Hepatocyte (in vitro differentiated cells): ENCODE measurements around the gene BBS10. TPM values are rescaled to one million over a fixed set of nuclear protein-coding genes. Genes with fewer than 3 reads are reported as not detected.

Experiments used
- DNase-seq: peaks from one replicate; pipeline ENCODE4 v3.0.0-alpha.2; 2016; ENCODE audit warnings: low spot score
- H2AFZ ChIP-seq: fragments of 200-600 bp; sonication (generic); 2 replicates; pipeline ENCODE4 v1.6.0; 2016; ENCODE audit warnings: antibody characterized with exemption, mild to moderate bottlenecking
- H3K27ac ChIP-seq: fragments of 200-600 bp; sonication (generic); 2 replicates; pipeline ENCODE4 v1.5.1; 2016; ENCODE audit warnings: mild to moderate bottlenecking
- H3K27me3 ChIP-seq: fragments of 200-600 bp; sonication (generic); 2 replicates; pipeline ENCODE4 v1.6.1; 2016
- H3K36me3 ChIP-seq: fragments of 200-600 bp; sonication (generic); replicated peaks from 2 replicates; pipeline ENCODE4 v1.5.1; 2016; ENCODE audit warnings: low read depth; ENCODE audit not compliant: insufficient read depth
- H3K4me1 ChIP-seq: fragments of 200-600 bp; sonication (generic); 2 replicates; pipeline ENCODE4 v1.5.1; 2016; ENCODE audit warnings: mild to moderate bottlenecking, moderate library complexity; ENCODE audit not compliant: insufficient read depth
- H3K4me2 ChIP-seq: fragments of 200-600 bp; sonication (generic); 2 replicates; pipeline ENCODE4 v1.6.0; 2016
- H3K4me3 ChIP-seq: fragments of 200-600 bp; sonication (generic); 2 replicates; pipeline ENCODE4 v1.5.1; 2016; ENCODE audit warnings: mild to moderate bottlenecking
- H3K79me2 ChIP-seq: fragments of 200-600 bp; sonication (generic); 2 replicates; pipeline ENCODE4 v1.6.0; 2017; ENCODE audit warnings: mild to moderate bottlenecking
- H3K9me2 ChIP-seq: fragments of 200-600 bp; sonication (generic); replicated peaks from 2 replicates; pipeline ENCODE4 v1.6.0; 2017; ENCODE audit warnings: mild to moderate bottlenecking; ENCODE audit not compliant: insufficient read depth
- H3K9me3 ChIP-seq: fragments of 200-600 bp; sonication (generic); 2 replicates; pipeline ENCODE4 v1.5.1; 2016; ENCODE audit warnings: low read depth, mild to moderate bottlenecking
- H4K20me1 ChIP-seq: fragments of 200-600 bp; sonication (generic); 2 replicates; pipeline ENCODE4 v1.6.0; 2016; ENCODE audit warnings: mild to moderate bottlenecking; ENCODE audit not compliant: insufficient read depth, poor library complexity, severe bottlenecking
- CTCF ChIP-seq: fragments of 200-600 bp; sonication (generic); IDR thresholded peaks from 2 replicates; pipeline ENCODE4 v1.5.1; 2016; ENCODE audit warnings: antibody characterized with exemption, mild to moderate bottlenecking; ENCODE audit not compliant: poor library complexity
- EZH2 ChIP-seq: fragments of 200-600 bp; sonication (generic); IDR thresholded peaks from 2 replicates; pipeline ENCODE4 v1.6.1; 2016; ENCODE audit warnings: antibody characterized with exemption, mild to moderate bottlenecking, borderline replicate concordance
- EZH2phosphoT487 ChIP-seq: fragments of 200-600 bp; sonication (generic); IDR thresholded peaks from one replicate; pipeline ENCODE4 v1.6.1; 2018; ENCODE audit warnings: antibody characterized with exemption, mild to moderate bottlenecking, low read depth, moderate library complexity; ENCODE audit not compliant: unreplicated experiment, severe bottlenecking
- WGBS: methylation state at CpG from one replicate; pipeline ENCODE4 v1.1.6; 2016; ENCODE audit warnings: low lambda C conversion rate; ENCODE audit errors: missing lambda C conversion rate; 5-methylcytosine and 5-hydroxymethylcytosine counted together
- polyA plus RNA-seq: library from polyadenylated mRNA; unstranded; fragments of >200 nt; fragmentation: Nextera tagmentation; extraction: Ambion mirVana; gene quantifications from 2 replicates; pipeline ENCODE4 v1.2.1, GENCODE V29; 2016
- total RNA-seq: library from RNA; depleted of rRNA; stranded (reverse); fragments of >200 nt; gene quantifications from 2 replicates; pipeline ENCODE4 v1.2.3, GENCODE V29; 2014

BBS10 gene
- total and polyA plus RNA-seq, 2 experiments from 2014 or later: 7.2 to 17.5 TPM

GRCh38 chr12:76340680-76341435 lies 7.4 kb downstream of the BBS10 start:
- no peaks in the 10 kb centered on the region for H4K20me1 ChIP-seq
- H3K4me1 ChIP-seq: peaks cover 5% of the 10 kb centered on the region
- H3K4me2 ChIP-seq: no peak overlapping the region
- no peaks in the 10 kb centered on the region for H3K9me2 ChIP-seq
- H3K79me2 ChIP-seq: peaks cover 9% of the 10 kb centered on the region
- TF ChIP-seq EZH2phosphoT487 (no peak), CTCF (no peak), EZH2 (no peak)
- H3K27me3 ChIP-seq: no peaks in the 10 kb centered on the region
- H2AFZ ChIP-seq: no peak overlapping the region
- no peaks in the 10 kb centered on the region for H3K36me3 ChIP-seq
- no peak overlapping the region for H3K27ac ChIP-seq
- no peak for DNase-seq
- no peak overlapping the region for H3K4me3 ChIP-seq
- WGBS: 87% methylated on average over 9 of the region's 9 CpGs
- H3K9me3 ChIP-seq: no peaks in the 10 kb centered on the region

GRCh38 chr12:76337583-76337982 lies 10.6 kb downstream of the BBS10 start:
- Histone ChIP-seq H3K27me3 (no peaks in the 10 kb centered on the region), H3K27ac (no peak overlapping the region), H3K4me2 (no peak overlapping the region), H4K20me1 (no peaks in the 10 kb centered on the region), H3K36me3 (no peaks in the 10 kb centered on the region), H3K4me3 (no peak overlapping the region), H3K9me2 (no peaks in the 10 kb centered on the region), H3K79me2 (no peaks in the 10 kb centered on the region), H2AFZ (no peak overlapping the region), H3K9me3 (no peaks in the 10 kb centered on the region), H3K4me1 (no peaks in the 10 kb centered on the region)
- DNase-seq: no peak
- WGBS: 83% methylated on average over 3 of the region's 3 CpGs
- TF ChIP-seq CTCF (no peak), EZH2phosphoT487 (no peak), EZH2 (no peak)

GRCh38 chr12:76332606-76333005 lies 15.6 kb downstream of the BBS10 start:
- Histone ChIP-seq H3K4me2 (no peak overlapping the region), H3K4me1 (no peaks in the 10 kb centered on the region), H4K20me1 (no peaks in the 10 kb centered on the region), H3K36me3 (no peaks in the 10 kb centered on the region), H3K9me3 (no peaks in the 10 kb centered on the region), H3K9me2 (no peaks in the 10 kb centered on the region), H3K27me3 (no peaks in the 10 kb centered on the region), H3K4me3 (no peak overlapping the region), H2AFZ (no peak overlapping the region), H3K27ac (no peak overlapping the region), H3K79me2 (no peaks in the 10 kb centered on the region)
- TF ChIP-seq CTCF (no peak), EZH2phosphoT487 (no peak), EZH2 (no peak)
- no peak for DNase-seq
- WGBS: 65% methylated on average over 1 of the region's 1 CpG
